Mesangial cell (primary cell): ENCODE results near the gene CDIPT. TPM values are rescaled to one million over a fixed set of nuclear protein-coding genes. Genes with fewer than 3 reads are reported as not detected.

ENCODE experiments used
- total RNA-seq: library from RNA; depleted of rRNA; stranded (reverse); fragments of >200 nt; gene quantifications from 2 replicates; pipeline ENCODE4 v1.2.3, GENCODE V29; 2015

Gene CDIPT, protein sequence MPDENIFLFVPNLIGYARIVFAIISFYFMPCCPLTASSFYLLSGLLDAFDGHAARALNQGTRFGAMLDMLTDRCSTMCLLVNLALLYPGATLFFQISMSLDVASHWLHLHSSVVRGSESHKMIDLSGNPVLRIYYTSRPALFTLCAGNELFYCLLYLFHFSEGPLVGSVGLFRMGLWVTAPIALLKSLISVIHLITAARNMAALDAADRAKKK
- 94.5 and 128 TPM in 2 replicates for total RNA-seq

GRCh38 chr16:29862884-29863668 is at the start of gene CDIPT:
TSS of gene CDIPT (minus strand) at chr16:29863226. CDS start at chr16:29862857, 369 bp downstream.

GRCh38 chr16:29900102-29900887 is 37.3 kb upstream of the CDIPT start, which contains the start of gene ASPHD1:
TSS of gene ASPHD1 (plus strand) at chr16:29900488. CDS start at chr16:29900972, 484 bp downstream.

GRCh38 chr16:29899516-29900101 is 36.6 kb upstream of the CDIPT start, which contains the start of gene SEZ6L2:
TSS of gene SEZ6L2 (minus strand) at chr16:29899550. CDS start at chr16:29899019, 531 bp downstream.

DNA sequence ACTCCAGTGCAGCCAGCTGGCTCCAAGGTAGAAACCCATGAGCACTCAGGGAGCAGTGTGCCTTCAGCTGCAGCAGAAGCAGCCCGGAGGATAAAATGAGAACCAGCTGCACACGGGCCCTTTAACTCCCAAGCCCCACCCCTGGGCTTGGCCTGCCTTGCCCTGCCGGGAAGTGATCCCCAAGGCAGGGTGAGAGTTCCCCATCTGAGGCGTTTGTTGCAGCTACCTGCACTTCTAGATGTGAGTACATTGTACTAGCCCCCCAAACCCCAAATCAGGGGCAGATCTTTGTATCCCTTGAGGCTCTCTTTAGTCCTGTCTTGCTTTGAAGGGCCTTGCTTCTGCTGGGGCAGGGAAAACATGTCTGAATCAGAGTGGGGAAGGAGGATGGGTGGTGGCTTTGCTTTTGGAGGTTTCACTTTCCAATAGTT is 42.7 kb downstream of the CDIPT start, which contains the start of gene MVP:
Gene MVP, plus strand, starts transcription at position 192 of the 431 bp plus-strand sequence. CDS start 10,088 bp downstream, outside the sequence.

GRCh38 chr16:29815793-29816693 is 47.0 kb downstream of the CDIPT start, which contains the start of gene PAGR1:
TSS of gene PAGR1 (plus strand) at chr16:29816152. CDS start at chr16:29816526, 374 bp downstream.

DNA sequence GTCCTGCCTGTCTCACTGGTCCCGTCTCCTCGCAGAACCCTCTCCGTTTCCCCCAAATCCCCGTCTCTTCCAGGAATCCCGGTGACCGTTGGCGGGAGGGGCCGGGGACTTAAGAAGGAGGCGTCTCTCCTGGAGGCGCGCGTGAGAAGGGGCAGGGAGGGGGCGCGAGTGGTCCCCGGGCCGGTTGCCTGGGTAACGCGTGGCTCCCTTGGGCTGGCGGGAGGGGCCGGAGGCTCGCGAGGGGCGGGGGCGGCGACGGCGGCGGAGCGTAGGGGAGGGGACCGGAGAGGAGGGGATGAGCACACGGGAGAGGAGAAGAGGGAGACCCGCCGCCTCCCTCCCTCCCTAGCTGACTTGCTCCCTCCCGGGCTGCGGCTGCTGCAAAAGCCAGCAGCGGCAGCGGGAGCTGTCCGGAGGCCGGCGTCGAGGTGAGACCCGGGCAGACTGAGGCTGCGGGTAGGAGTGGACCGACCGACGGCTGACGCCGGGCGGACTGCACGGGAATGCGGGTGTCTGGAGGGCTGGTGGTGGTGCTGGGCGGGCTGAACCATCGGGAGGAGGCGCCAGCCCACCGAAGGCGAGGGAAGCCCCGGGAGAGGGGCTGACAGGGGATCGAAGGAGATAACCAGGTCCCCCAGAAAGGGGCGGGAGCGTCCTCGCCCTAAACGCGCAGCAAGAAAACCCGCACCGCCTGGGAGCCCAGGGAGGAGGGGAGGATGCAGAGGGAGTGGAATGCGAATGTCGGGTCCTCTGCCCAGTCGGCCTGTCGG is 50.9 kb downstream of the CDIPT start, which contains the start of gene PRRT2:
Gene PRRT2, plus strand, starts transcription at position 298 of the 770 bp plus-strand sequence. CDS start 862 bp downstream, outside the sequence.

Other genes starting within 250 kb of the CDIPT start
- gene SPN, start 200.0 kb downstream of the CDIPT start, total RNA-seq: 0.25 and 0.49 TPM in 2 replicates
- 124 and 265 TPM in 2 replicates for gene QPRT, start 184.0 kb downstream of the CDIPT start, total RNA-seq
- gene C16orf54, start 117.2 kb downstream of the CDIPT start, total RNA-seq: under 0.01 TPM in 1 of 2 replicates, not detected in the other
- gene ZG16, start 85.0 kb downstream of the CDIPT start, total RNA-seq: not detected in 2 replicates
- gene KIF22, start 72.5 kb downstream of the CDIPT start, total RNA-seq: 19.4 and 130 TPM in 2 replicates
- gene MAZ, start 56.7 kb downstream of the CDIPT start, total RNA-seq: 482 and 486 TPM in 2 replicates
- gene PRRT2, start 51.0 kb downstream of the CDIPT start, total RNA-seq: 0.25 and 0.98 TPM in 2 replicates
- gene PAGR1, start 47.1 kb downstream of the CDIPT start, total RNA-seq: 19.9 and 38.3 TPM in 2 replicates
- gene MVP, start 42.8 kb downstream of the CDIPT start, total RNA-seq: 178 and 255 TPM in 2 replicates
- gene SEZ6L2, start 36.3 kb upstream of the CDIPT start, total RNA-seq: 13.0 and 66.6 TPM in 2 replicates
- 13.9 and 25.9 TPM in 2 replicates for gene ASPHD1, start 37.3 kb upstream of the CDIPT start, total RNA-seq
- gene KCTD13, start 63.0 kb upstream of the CDIPT start, total RNA-seq: 11.4 and 12.5 TPM in 2 replicates
- 89.3 and 173 TPM in 2 replicates for gene TMEM219, start 98.9 kb upstream of the CDIPT start, total RNA-seq
- gene TAOK2, start 110.6 kb upstream of the CDIPT start, total RNA-seq: 32.3 and 39.7 TPM in 2 replicates
- gene HIRIP3, start 132.4 kb upstream of the CDIPT start, total RNA-seq: 5.7 and 21.7 TPM in 2 replicates
- gene INO80E, start 133.0 kb upstream of the CDIPT start, total RNA-seq: 39.2 and 97.6 TPM in 2 replicates
- gene DOC2A, start 147.8 kb upstream of the CDIPT start, total RNA-seq: 0.49 and 0.76 TPM in 2 replicates
- gene C16orf92, start 160.0 kb upstream of the CDIPT start, total RNA-seq: not detected in 2 replicates
- gene TLCD3B, start 168.0 kb upstream of the CDIPT start, total RNA-seq: 0.13 and 0.98 TPM in 2 replicates
- 908 and 1,156 TPM in 2 replicates for gene ALDOA, start 202.5 kb upstream of the CDIPT start, total RNA-seq
- gene PPP4C, start 212.8 kb upstream of the CDIPT start, total RNA-seq: 111 and 141 TPM in 2 replicates
- gene TBX6, start 228.7 kb upstream of the CDIPT start, total RNA-seq: 1.4 TPM in 1 of 2 replicates, not detected in the other
- 17.4 and 95.1 TPM in 2 replicates for gene YPEL3, start 233.0 kb upstream of the CDIPT start, total RNA-seq